AG20443 (cell line): ENCODE results near the gene DAPK1.
"Not testable (repeated sequence)": the region's sequence is repeated elsewhere in the genome, so short reads cannot be mapped to it uniquely, and the experiment has no call there.

Experiments
- DNase-seq: peaks from one replicate; pipeline ENCODE4 v3.0.0; 2012; ENCODE audit warnings: low spot score, mixed read lengths

The DAPK1 gene

GRCh38 chr9:87498046-87498810 lies 561 bp downstream of the DAPK1 start:
- DNase-seq: peak; percentile 76

- no peak for DNase-seq
Measured at GRCh38 chr9:87498811-87499360, 1.2 kb downstream of the DAPK1 start.

- no peak for DNase-seq
Measured at GRCh38 chr9:87499424-87500017, 1.9 kb downstream of the DAPK1 start.

- DNase-seq: no peak
Measured at GRCh38 chr9:87500491-87501270, 3.0 kb downstream of the DAPK1 start.

- DNase-seq: not testable (repeated sequence)
Measured at GRCh38 chr9:87501271-87501656, 3.6 kb downstream of the DAPK1 start.

- no peak for DNase-seq
Measured at GRCh38 chr9:87501806-87502205, 4.1 kb downstream of the DAPK1 start.

- no peak for DNase-seq
Measured at GRCh38 chr9:87502391-87503221, 4.9 kb downstream of the DAPK1 start.

- no peak for DNase-seq
Measured at GRCh38 chr9:87503430-87503829, 5.8 kb downstream of the DAPK1 start.

- DNase-seq: no peak
Measured at GRCh38 chr9:87503927-87504326, 6.3 kb downstream of the DAPK1 start.

GRCh38 chr9:87504938-87505337 lies 7.3 kb downstream of the DAPK1 start:
- DNase-seq: no peak

- DNase-seq: no peak
Measured at GRCh38 chr9:87505869-87506678, 8.4 kb downstream of the DAPK1 start.

GRCh38 chr9:87507576-87507975 lies 9.9 kb downstream of the DAPK1 start:
- DNase-seq: no peak

GRCh38 chr9:87510252-87510683 lies 12.6 kb downstream of the DAPK1 start:
- DNase-seq: no peak

- no peak for DNase-seq
Measured at GRCh38 chr9:87512311-87512710, 14.6 kb downstream of the DAPK1 start.

- no peak for DNase-seq
Measured at GRCh38 chr9:87513161-87513560, 15.5 kb downstream of the DAPK1 start.

GRCh38 chr9:87513880-87514535 lies 16.3 kb downstream of the DAPK1 start:
- no peak for DNase-seq

GRCh38 chr9:87515006-87515405 lies 17.3 kb downstream of the DAPK1 start:
- DNase-seq: no peak

GRCh38 chr9:87515588-87516221 lies 18.0 kb downstream of the DAPK1 start:
- DNase-seq: no peak

GRCh38 chr9:87516222-87516925 lies 18.7 kb downstream of the DAPK1 start:
- peak; percentile 24 for DNase-seq
